Mammary epithelial cell (primary cell): ENCODE results near the gene MMGT1.
"Not testable (repeated sequence)": the region's sequence is repeated elsewhere in the genome, so short reads cannot be mapped to it uniquely, and the experiment has no call there.

Experiments used
- CTCF ChIP-seq, 2 donors: IDR thresholded peaks in 1 of 2; conservative IDR thresholded peaks in 1 of 2; 2 replicates each; pipeline ENCODE4 v1.5.1; 2011 to 2012; ENCODE audit warnings: inconsistent platforms in 2 of 2, low read length in 2 of 2, mild to moderate bottlenecking in 2 of 2, control low read depth in 1 of 2, low read depth in 1 of 2; ENCODE audit not compliant: insufficient read depth in 1 of 2; ENCODE audit errors: extremely low read depth in 1 of 2
- EZH2 ChIP-seq: IDR thresholded peaks from 2 replicates; pipeline ENCODE4 v1.6.1; 2012; ENCODE audit warnings: low read length, inconsistent platforms, borderline replicate concordance

GRCh38 chrX:135920516-135920915 lies 53.3 kb downstream of the MMGT1 start:
- not testable (repeated sequence) for TF ChIP-seq EZH2; CTCF (conservative IDR thresholded peaks at IDR 0.05 in 1 of 2, IDR thresholded peaks at IDR 0.05 in 1 of 2; ENCODE audit: extremely low read depth in 1 of 2, insufficient read depth in 1 of 2, low read depth in 1 of 2, low read length in 2 of 2)
